CD4-positive, alpha-beta T cell treated with Interleukin-4 for 1 hour (primary cell): ENCODE data around the gene DNAH1.
A peak's percentile ranks its signal among the peaks of the same experiment; 100 is the strongest.

ENCODE experiments used
- DNase-seq, 2 donors: peaks; one replicate each; pipeline ENCODE4 v3.0.0-alpha.2; 2020 to 2022

The DNAH1 gene

GRCh38 chr3:52291508-52292181, 24.5 kb upstream of the DNAH1 start:
- peak; percentile 49 to 57 for DNase-seq

- no peak for DNase-seq
Observed at GRCh38 chr3:52292247-52293065, 23.7 kb upstream of the DNAH1 start.

- no peak for DNase-seq
Observed at GRCh38 chr3:52293491-52294319, 22.4 kb upstream of the DNAH1 start.

- DNase-seq: no peak
Observed at GRCh38 chr3:52294320-52295150, 21.6 kb upstream of the DNAH1 start.

GRCh38 chr3:52295671-52296208, 20.4 kb upstream of the DNAH1 start:
- no peak for DNase-seq

- no peak for DNase-seq
Observed at GRCh38 chr3:52297242-52298148, 18.6 kb upstream of the DNAH1 start.

GRCh38 chr3:52298149-52299098, 17.7 kb upstream of the DNAH1 start:
- DNase-seq: no peak

- DNase-seq: no peak
Observed at GRCh38 chr3:52299247-52299878, 16.8 kb upstream of the DNAH1 start.

GRCh38 chr3:52299879-52300611, 16.1 kb upstream of the DNAH1 start:
- DNase-seq: peak in 1 of 2 donors; percentile 23

- DNase-seq: no peak
Observed at GRCh38 chr3:52302426-52303145, 13.5 kb upstream of the DNAH1 start.

GRCh38 chr3:52303811-52304210, 12.3 kb upstream of the DNAH1 start:
- no peak for DNase-seq

- DNase-seq: no peak
Observed at GRCh38 chr3:52305926-52306325, 10.2 kb upstream of the DNAH1 start.

- no peak for DNase-seq
Observed at GRCh38 chr3:52306978-52307377, 9.1 kb upstream of the DNAH1 start.

GRCh38 chr3:52308308-52308707, 7.8 kb upstream of the DNAH1 start:
- no peak for DNase-seq

- peak; percentile 70 to 71 for DNase-seq
Observed at GRCh38 chr3:52310861-52311575, 5.1 kb upstream of the DNAH1 start.

GRCh38 chr3:52311576-52312119, 4.5 kb upstream of the DNAH1 start:
- no peak for DNase-seq

GRCh38 chr3:52313188-52313773, 2.8 kb upstream of the DNAH1 start:
- DNase-seq: no peak
